ENCODE data around the gene ALOX15. TPM values are rescaled to one million over a fixed set of nuclear protein-coding genes. Genes with fewer than 3 reads are reported as not detected.

The ALOX15 gene
- total RNA-seq, 1 donor from 2014 or later = not detected

GRCh38 chr17:4583782-4584100 is 57.7 kb downstream of the ALOX15 start:
- peak; percentile 65 for ATAC-seq (ENCODE audit: low read depth)
- H3K36me3 Mint-ChIP-seq (ENCODE audit: low read depth) = no peaks in the 10 kb centered on the region
- H3K27me3 Mint-ChIP-seq = peaks cover 44% of the 10 kb centered on the region
- TF ChIP-seq CTCF (IDR thresholded peaks at IDR 0.05) = no peak
- ChIA-PET POLR2A (interaction anchor here (1.0 kb wide), 1 partner anchor 223 kb away, joined by 3 read pairs; the partner anchor contains the start of gene PLD2), CTCF (interaction anchor here (1.2 kb wide), 1 partner anchor 16 kb away, joined by 4 read pairs; no protein-coding TSS in a partner anchor)
- peaks cover 9% of the 10 kb centered on the region for H3K4me1 Mint-ChIP-seq
- peak overlapping the region; percentile 75 for H3K4me3 Mint-ChIP-seq
- no peak overlapping the region for H3K27ac Mint-ChIP-seq
- no peaks in the 10 kb centered on the region for H3K9me3 Mint-ChIP-seq
- DNase-seq = no peak
- intact Hi-C loops (cut with micrococcal nuclease) = no loop called here

GRCh38 chr17:4583206-4583605 is 58.3 kb downstream of the ALOX15 start:
- Mint-ChIP-seq H3K27me3 (peaks cover 44% of the 10 kb centered on the region), H3K27ac (no peak overlapping the region), H3K4me1 (peaks cover 9% of the 10 kb centered on the region), H3K36me3 (ENCODE audit: low read depth) (no peaks in the 10 kb centered on the region), H3K4me3 (no peak overlapping the region), H3K9me3 (no peaks in the 10 kb centered on the region)
- ATAC-seq (ENCODE audit: low read depth) (no peak), DNase-seq (no peak)
- CTCF ChIA-PET = no interaction called here
- POLR2A ChIA-PET = no interaction called here
- intact Hi-C loops (cut with micrococcal nuclease) = no loop called here
- TF ChIP-seq CTCF (IDR thresholded peaks at IDR 0.05) = no peak

- CTCF ChIA-PET = no interaction called here
Observed at GRCh38 chr17:4582691-4583090, 58.8 kb downstream of the ALOX15 start.

GRCh38 chr17:4582101-4582501 is 59.4 kb downstream of the ALOX15 start:
- no peak overlapping the region for H3K27ac Mint-ChIP-seq
- peaks cover 9% of the 10 kb centered on the region for H3K4me1 Mint-ChIP-seq
- ChIA-PET POLR2A (no interaction called here), CTCF (no interaction called here)
- no peaks in the 10 kb centered on the region for H3K36me3 Mint-ChIP-seq (ENCODE audit: low read depth)
- ATAC-seq (ENCODE audit: low read depth) = no peak
- no peak for TF ChIP-seq CTCF (IDR thresholded peaks at IDR 0.05)
- no peak for DNase-seq
- H3K9me3 Mint-ChIP-seq = no peaks in the 10 kb centered on the region
- intact Hi-C loops (cut with micrococcal nuclease) = no loop called here
- H3K27me3 Mint-ChIP-seq = peaks cover 44% of the 10 kb centered on the region
- no peak overlapping the region for H3K4me3 Mint-ChIP-seq

More at GRCh38 chr17:4582691-4583090, 58.8 kb downstream of the ALOX15 start:
- DNase-seq = no peak
- no peak for ATAC-seq (ENCODE audit: low read depth)
- no peaks in the 10 kb centered on the region for H3K9me3 Mint-ChIP-seq
- no peak for TF ChIP-seq CTCF (IDR thresholded peaks at IDR 0.05)
- POLR2A ChIA-PET = no interaction called here
- H3K4me3 Mint-ChIP-seq = no peak overlapping the region
- peaks cover 44% of the 10 kb centered on the region for H3K27me3 Mint-ChIP-seq
- no peaks in the 10 kb centered on the region for H3K36me3 Mint-ChIP-seq (ENCODE audit: low read depth)
- H3K4me1 Mint-ChIP-seq = peaks cover 9% of the 10 kb centered on the region
- no peak overlapping the region for H3K27ac Mint-ChIP-seq
- intact Hi-C loops (cut with micrococcal nuclease) = no loop called here

Other genes starting within 250 kb of the ALOX15 start
- 1.1 and 2.5 TPM in 2 replicates for gene SPNS3, start 207.7 kb downstream of the ALOX15 start, total RNA-seq
- gene SPNS2, start 142.8 kb downstream of the ALOX15 start, total RNA-seq = 0.38 TPM in 1 of 2 replicates, not detected in the other
- gene MYBBP1A, start 86.3 kb downstream of the ALOX15 start, total RNA-seq = 90.3 and 108 TPM in 2 replicates
- not detected in 2 replicates for gene GGT6, start 81.1 kb downstream of the ALOX15 start, total RNA-seq
- gene SMTNL2, start 57.1 kb downstream of the ALOX15 start, total RNA-seq = not detected in 2 replicates
- 71.7 and 79.4 TPM in 2 replicates for gene PELP1, start 62.5 kb upstream of the ALOX15 start, total RNA-seq
- 45.1 and 52.0 TPM in 2 replicates for gene ARRB2, start 69.0 kb upstream of the ALOX15 start, total RNA-seq
- gene MED11, start 89.8 kb upstream of the ALOX15 start, total RNA-seq = 22.9 and 23.6 TPM in 2 replicates
- 0.15 and 0.31 TPM in 2 replicates for gene ZMYND15, start 98.2 kb upstream of the ALOX15 start, total RNA-seq
- 3.0 and 3.5 TPM in 2 replicates for gene CXCL16, start 98.2 kb upstream of the ALOX15 start, total RNA-seq
- not detected in 2 replicates for gene TM4SF5, start 130.2 kb upstream of the ALOX15 start, total RNA-seq
- not detected in 2 replicates for gene VMO1, start 144.7 kb upstream of the ALOX15 start, total RNA-seq
- not detected in 2 replicates for gene GLTPD2, start 147.3 kb upstream of the ALOX15 start, total RNA-seq
- gene PSMB6, start 154.5 kb upstream of the ALOX15 start, total RNA-seq = 110 and 123 TPM in 2 replicates
- gene PLD2, start 165.5 kb upstream of the ALOX15 start, total RNA-seq = 49.9 and 54.3 TPM in 2 replicates
- gene MINK1, start 191.7 kb upstream of the ALOX15 start, total RNA-seq = 61.3 and 65.3 TPM in 2 replicates